CD4-positive, CD25-positive, alpha-beta regulatory T cell (primary cell): ENCODE results near the gene C15orf40. TPM values are rescaled to one million over a fixed set of nuclear protein-coding genes. Genes with fewer than 3 reads are reported as not detected.
"Not testable (repeated sequence)": the region's sequence is repeated elsewhere in the genome, so short reads cannot be mapped to it uniquely, and the experiment has no call there.

Source experiments
- ATAC-seq, 2 donors: fragments of 150-1000 bp; cut with Tn5 transposase; one replicate each; pipeline ENCODE4 v1.10.0; 2021; ENCODE audit warnings: low read depth in 2 of 2, moderate number of reproducible peaks in 2 of 2, moderate library complexity in 1 of 2
- DNase-seq, 3 donors: peaks; one replicate each; pipeline versions ENCODE4 v3.0.0 to v3.0.0-alpha.2; 2012 to 2022; ENCODE audit warnings: mixed read lengths in 1 of 3
- H3K27ac ChIP-seq: one replicate; pipeline ENCODE4 v1.7.0; 2013; ENCODE audit warnings: mild to moderate bottlenecking, low read length; ENCODE audit not compliant: insufficient read depth, poor library complexity, severe bottlenecking
- H3K27me3 ChIP-seq: one replicate; pipeline ENCODE4 v1.7.0; 2013; ENCODE audit warnings: low read length; ENCODE audit not compliant: control insufficient read depth, insufficient read depth
- H3K36me3 ChIP-seq: one replicate; pipeline ENCODE4 v1.7.0; 2013; ENCODE audit warnings: mild to moderate bottlenecking, low read length, moderate library complexity; ENCODE audit not compliant: control insufficient read depth, insufficient read depth
- H3K4me1 ChIP-seq: 2 replicates; pipeline ENCODE4 v1.7.0; 2013; ENCODE audit warnings: mild to moderate bottlenecking, low read length; ENCODE audit not compliant: insufficient read depth, control insufficient read depth, poor library complexity, severe bottlenecking
- H3K4me3 ChIP-seq: one replicate; pipeline ENCODE4 v1.7.0; 2013; ENCODE audit warnings: low read depth, mild to moderate bottlenecking, low read length, moderate library complexity
- H3K9me3 ChIP-seq, 2 experiments: 1 replicate in 1 of 2; 2 replicates in 1 of 2; pipeline ENCODE4 v1.7.0; 2013; ENCODE audit warnings: low read length in 2 of 2, mild to moderate bottlenecking in 1 of 2, moderate library complexity in 1 of 2; ENCODE audit not compliant: control insufficient read depth in 2 of 2
- H3K27ac Mint-ChIP-seq, 3 donors: one replicate each; pipeline ENCODE4 v1.8.0; 2020 to 2022; ENCODE audit warnings: mild to moderate bottlenecking in 3 of 3, mixed read lengths in 3 of 3, moderate library complexity in 2 of 3
- H3K27me3 Mint-ChIP-seq: one replicate; pipeline ENCODE4 v1.8.0; 2022; ENCODE audit warnings: mild to moderate bottlenecking, mixed read lengths
- H3K36me3 Mint-ChIP-seq: one replicate; pipeline ENCODE4 v1.8.0; 2020; ENCODE audit warnings: mixed read lengths
- H3K4me1 Mint-ChIP-seq, 4 donors: one replicate each; pipeline ENCODE4 v1.8.0; 2020 to 2022; ENCODE audit warnings: mixed read lengths in 4 of 4, mild to moderate bottlenecking in 1 of 4
- H3K4me3 Mint-ChIP-seq, 4 donors: one replicate each; pipeline ENCODE4 v1.8.0; 2020 to 2022; ENCODE audit warnings: mild to moderate bottlenecking in 4 of 4, mixed read lengths in 4 of 4, moderate library complexity in 3 of 4
- H3K9me3 Mint-ChIP-seq, 7 donors: one replicate each; pipeline ENCODE4 v1.8.0; 2020 to 2022; ENCODE audit warnings: mixed read lengths in 7 of 7, mild to moderate bottlenecking in 3 of 7, moderate library complexity in 2 of 7
- polyA plus RNA-seq, 4 donors: library from polyadenylated mRNA; unstranded; fragments of 300-500 nt; fragmentation: Illumina TruSeq; gene quantifications; one replicate each; pipeline ENCODE4 v1.2.3, GENCODE V29; 2021
- total RNA-seq: library from RNA; stranded (reverse); gene quantifications from one replicate; pipeline ENCODE4 v1.2.3, GENCODE V29; 2022

C15orf40 gene
- total and polyA plus RNA-seq, 5 donors from 2014 or later = 20.0 to 77.0 (median 56.3) TPM

GRCh38 chr15:83012076-83012426, 612 bp upstream of the C15orf40 start:
- no peak for ATAC-seq

GRCh38 chr15:83010709-83011270, 649 bp downstream of the C15orf40 start:
- Mint-ChIP-seq H3K36me3 (peaks cover 10% of the 10 kb centered on the region), H3K9me3 (no peaks in the 10 kb centered on the region), H3K27ac (peak overlapping the region; percentile 81 to 95 (median 89)), H3K4me3 (peak overlapping the region; percentile 92 to 100 (median 100)), H3K27me3 (no peaks in the 10 kb centered on the region), H3K4me1 (peaks cover 33 to 61% (median 43%) of the 10 kb centered on the region in 4 donors)
- H3K4me3 ChIP-seq = peak overlapping the region; percentile 93
- H3K27ac ChIP-seq = peak overlapping the region; percentile 81
- ATAC-seq = peak; percentile 46 to 57
- H3K27me3 ChIP-seq = no peaks in the 10 kb centered on the region
- peaks cover 18% of the 10 kb centered on the region for H3K36me3 ChIP-seq
- peak; percentile 49 to 89 (median 66) for DNase-seq
- peaks cover 21% of the 10 kb centered on the region for H3K4me1 ChIP-seq
- H3K9me3 ChIP-seq = no peaks in the 10 kb centered on the region

More at GRCh38 chr15:83012076-83012426, 612 bp upstream of the C15orf40 start:
- peak overlapping the region; percentile 93 for H3K4me3 ChIP-seq
- H3K27me3 ChIP-seq = no peaks in the 10 kb centered on the region
- Mint-ChIP-seq H3K27ac (peak overlapping the region; percentile 81 to 95 (median 89)), H3K36me3 (peaks cover 8% of the 10 kb centered on the region), H3K4me3 (peak overlapping the region; percentile 92 to 100 (median 100)), H3K27me3 (no peaks in the 10 kb centered on the region), H3K4me1 (peaks cover 30 to 61% (median 42%) of the 10 kb centered on the region in 4 donors), H3K9me3 (no peaks in the 10 kb centered on the region)
- no peak for DNase-seq
- peak overlapping the region; percentile 81 for H3K27ac ChIP-seq
- peaks cover 14% of the 10 kb centered on the region for H3K36me3 ChIP-seq
- no peaks in the 10 kb centered on the region for H3K9me3 ChIP-seq
- peaks cover 21% of the 10 kb centered on the region for H3K4me1 ChIP-seq

- not testable (repeated sequence) for DNase-seq, H3K27me3 Mint-ChIP-seq, ATAC-seq, H3K9me3 ChIP-seq, H3K4me3 ChIP-seq, H3K9me3 Mint-ChIP-seq, H3K36me3 Mint-ChIP-seq, H3K27me3 ChIP-seq, H3K27ac ChIP-seq, H3K4me1 ChIP-seq
- peak overlapping the region in 1 of 3 donors; percentile 86 for H3K27ac Mint-ChIP-seq
- peak overlapping the region in 1 of 4 donors; percentile 55 for H3K4me3 Mint-ChIP-seq
- peaks cover 6 to 13% (median 8%) of the 10 kb centered on the region in 4 donors for H3K4me1 Mint-ChIP-seq
- peaks cover 11% of the 10 kb centered on the region for H3K36me3 ChIP-seq
Measured at GRCh38 chr15:83000672-83001031, 10.8 kb downstream of the C15orf40 start.

GRCh38 chr15:82999905-83000671, 11.4 kb downstream of the C15orf40 start:
- DNase-seq (peak; percentile 9 to 81 (median 57)), ATAC-seq (peak; percentile 81 to 93)
- Histone ChIP-seq H3K4me1 (peaks cover 6% of the 10 kb centered on the region), H3K27me3 (no peaks in the 10 kb centered on the region), H3K27ac (no peak overlapping the region), H3K36me3 (peaks cover 8% of the 10 kb centered on the region), H3K9me3 (no peaks in the 10 kb centered on the region), H3K4me3 (peak overlapping the region; percentile 75)
- no peaks in the 10 kb centered on the region for H3K27me3 Mint-ChIP-seq
- peak overlapping the region in 3 of 4 donors; percentile 55 to 78 (median 67) for H3K4me3 Mint-ChIP-seq
- peaks cover 6 to 13% (median 8%) of the 10 kb centered on the region in 4 donors for H3K4me1 Mint-ChIP-seq
- no peaks in the 10 kb centered on the region for H3K36me3 Mint-ChIP-seq
- H3K9me3 Mint-ChIP-seq = no peaks in the 10 kb centered on the region
- peak overlapping the region; percentile 86 to 93 (median 88) for H3K27ac Mint-ChIP-seq

- Histone ChIP-seq H3K4me1 (peaks cover 6% of the 10 kb centered on the region), H3K36me3 (peaks cover 2% of the 10 kb centered on the region), H3K27ac (no peak overlapping the region), H3K9me3 (no peaks in the 10 kb centered on the region), H3K4me3 (no peak overlapping the region), H3K27me3 (no peaks in the 10 kb centered on the region)
- H3K4me3 Mint-ChIP-seq = no peak overlapping the region
- peaks cover 6 to 13% (median 8%) of the 10 kb centered on the region in 4 donors for H3K4me1 Mint-ChIP-seq
- H3K36me3 Mint-ChIP-seq = no peaks in the 10 kb centered on the region
- peak overlapping the region in 1 of 3 donors; percentile 86 for H3K27ac Mint-ChIP-seq
- DNase-seq (no peak), ATAC-seq (no peak)
- no peaks in the 10 kb centered on the region for H3K9me3 Mint-ChIP-seq
- H3K27me3 Mint-ChIP-seq = no peaks in the 10 kb centered on the region
Measured at GRCh38 chr15:82999426-82999825, 12.0 kb downstream of the C15orf40 start.

GRCh38 chr15:82995938-82996337, 15.5 kb downstream of the C15orf40 start:
- peaks cover 7 to 15% (median 10%) of the 10 kb centered on the region in 4 donors for H3K4me1 Mint-ChIP-seq
- Histone ChIP-seq H3K4me1 (peaks cover 6% of the 10 kb centered on the region), H3K27me3 (no peaks in the 10 kb centered on the region), H3K4me3 (no peak overlapping the region), H3K36me3 (no peaks in the 10 kb centered on the region), H3K9me3 (no peaks in the 10 kb centered on the region), H3K27ac (no peak overlapping the region)
- peaks cover 4% of the 10 kb centered on the region for H3K36me3 Mint-ChIP-seq
- no peak for DNase-seq
- H3K4me3 Mint-ChIP-seq = no peak overlapping the region
- no peaks in the 10 kb centered on the region for H3K27me3 Mint-ChIP-seq
- peak overlapping the region in 2 of 3 donors; percentile 41 to 64 for H3K27ac Mint-ChIP-seq
- H3K9me3 Mint-ChIP-seq = no peaks in the 10 kb centered on the region
- ATAC-seq = no peak

- no peaks in the 10 kb centered on the region for H3K9me3 Mint-ChIP-seq
- no peak overlapping the region for H3K4me3 ChIP-seq
- H3K27me3 Mint-ChIP-seq = no peaks in the 10 kb centered on the region
- DNase-seq (no peak), ATAC-seq (no peak)
- H3K36me3 Mint-ChIP-seq = peaks cover 8% of the 10 kb centered on the region
- no peak overlapping the region for H3K27ac Mint-ChIP-seq
- H3K4me1 ChIP-seq = peaks cover 4% of the 10 kb centered on the region
- no peaks in the 10 kb centered on the region for H3K9me3 ChIP-seq
- H3K36me3 ChIP-seq = peaks cover 2% of the 10 kb centered on the region
- no peak overlapping the region for H3K4me3 Mint-ChIP-seq
- no peak overlapping the region for H3K27ac ChIP-seq
- peaks cover 5 to 10% (median 7%) of the 10 kb centered on the region in 4 donors for H3K4me1 Mint-ChIP-seq
- no peaks in the 10 kb centered on the region for H3K27me3 ChIP-seq
Measured at GRCh38 chr15:82995076-82995475, 16.4 kb downstream of the C15orf40 start.
